Fibroblast of pulmonary artery (primary cell): ENCODE results near the gene ANKS3.
A peak's percentile ranks its signal among the peaks of the same experiment; 100 is the strongest.

ENCODE experiments used
- DNase-seq: peaks from one replicate; pipeline ENCODE4 v3.0.0-alpha.2; 2010; ENCODE audit warnings: low read depth
- H3K4me3 ChIP-seq: replicated peaks from 2 replicates; pipeline ENCODE4 v1.5.1; 2011; ENCODE audit warnings: low read depth, mild to moderate bottlenecking, control low read depth, low read length, moderate library complexity
- TF ChIP-seq, protein P1 (sequence below): IDR thresholded peaks from 2 replicates; pipeline ENCODE4 v1.5.1; 2011; ENCODE audit warnings: mild to moderate bottlenecking, control low read depth, low read length, inconsistent platforms; ENCODE audit errors: missing control alignments

ANKS3 gene

DNA sequence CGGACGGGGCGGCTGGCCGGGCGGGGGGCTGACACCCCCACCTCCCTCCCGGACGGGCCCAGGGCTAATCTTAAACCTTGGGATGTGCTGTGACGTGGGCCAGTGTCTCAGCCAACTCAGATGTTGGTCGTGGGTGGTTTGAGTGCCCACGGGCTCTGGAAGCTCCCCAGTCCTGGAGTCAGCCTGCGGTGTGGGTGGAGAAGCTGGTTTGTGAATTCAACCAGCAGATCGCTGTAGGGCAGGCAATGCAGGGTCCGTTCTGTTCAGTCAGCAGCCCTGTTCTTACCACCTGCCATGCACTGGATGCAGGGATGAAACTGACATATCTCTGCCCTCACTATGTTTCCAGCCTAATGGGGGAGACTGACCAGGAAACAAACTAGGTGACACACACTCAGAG, 40.9 kb upstream of the ANKS3 start:
- H3K4me3 ChIP-seq = no peak overlapping the region
- TF ChIP-seq, protein P1, sequence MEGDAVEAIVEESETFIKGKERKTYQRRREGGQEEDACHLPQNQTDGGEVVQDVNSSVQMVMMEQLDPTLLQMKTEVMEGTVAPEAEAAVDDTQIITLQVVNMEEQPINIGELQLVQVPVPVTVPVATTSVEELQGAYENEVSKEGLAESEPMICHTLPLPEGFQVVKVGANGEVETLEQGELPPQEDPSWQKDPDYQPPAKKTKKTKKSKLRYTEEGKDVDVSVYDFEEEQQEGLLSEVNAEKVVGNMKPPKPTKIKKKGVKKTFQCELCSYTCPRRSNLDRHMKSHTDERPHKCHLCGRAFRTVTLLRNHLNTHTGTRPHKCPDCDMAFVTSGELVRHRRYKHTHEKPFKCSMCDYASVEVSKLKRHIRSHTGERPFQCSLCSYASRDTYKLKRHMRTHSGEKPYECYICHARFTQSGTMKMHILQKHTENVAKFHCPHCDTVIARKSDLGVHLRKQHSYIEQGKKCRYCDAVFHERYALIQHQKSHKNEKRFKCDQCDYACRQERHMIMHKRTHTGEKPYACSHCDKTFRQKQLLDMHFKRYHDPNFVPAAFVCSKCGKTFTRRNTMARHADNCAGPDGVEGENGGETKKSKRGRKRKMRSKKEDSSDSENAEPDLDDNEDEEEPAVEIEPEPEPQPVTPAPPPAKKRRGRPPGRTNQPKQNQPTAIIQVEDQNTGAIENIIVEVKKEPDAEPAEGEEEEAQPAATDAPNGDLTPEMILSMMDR = no peak
- DNase-seq = no peak

DNA sequence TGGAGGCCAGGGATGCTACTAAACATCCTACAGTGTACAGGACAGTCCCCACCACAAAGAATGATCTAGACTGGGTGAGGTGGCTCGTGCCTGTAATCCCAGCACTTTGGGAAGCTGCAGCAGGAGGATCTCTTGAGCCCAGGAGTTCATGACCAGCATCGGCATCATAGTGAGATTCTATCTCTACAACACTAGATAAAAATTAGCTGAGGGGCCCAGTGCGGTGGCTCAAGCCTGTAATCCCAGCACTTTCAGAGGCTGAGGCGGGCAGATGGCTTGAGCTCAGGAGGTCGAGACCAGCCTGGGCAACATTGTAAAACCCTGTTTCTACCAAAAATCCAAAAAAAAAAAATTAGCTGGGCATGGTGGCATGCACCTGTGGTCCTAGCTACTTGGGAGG, 38.3 kb upstream of the ANKS3 start:
- DNase-seq = no peak
- H3K4me3 ChIP-seq = no peak overlapping the region
- TF ChIP-seq, protein P1 = no peak

DNA sequence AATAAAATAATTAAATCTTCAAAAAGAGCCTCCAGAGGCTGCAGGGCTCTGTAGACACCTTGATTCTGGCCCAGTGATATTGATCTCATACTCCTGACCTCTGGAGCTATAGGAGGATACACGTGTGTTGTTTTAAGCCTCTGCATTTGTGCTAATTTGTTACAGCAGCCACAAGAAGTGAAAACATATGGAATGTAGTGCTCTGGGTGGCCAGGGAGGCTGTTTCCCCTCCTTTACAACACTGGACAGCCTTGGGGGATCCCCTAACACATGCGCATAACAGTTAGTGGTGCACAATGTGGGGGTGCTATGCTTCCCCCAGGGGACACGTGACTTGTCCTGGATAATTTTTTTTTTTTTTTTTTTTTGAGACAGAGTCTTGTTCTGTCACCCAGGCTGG, 37.6 kb upstream of the ANKS3 start:
- TF ChIP-seq, protein P1 = no peak
- H3K4me3 ChIP-seq = no peak overlapping the region
- DNase-seq = no peak

DNA sequence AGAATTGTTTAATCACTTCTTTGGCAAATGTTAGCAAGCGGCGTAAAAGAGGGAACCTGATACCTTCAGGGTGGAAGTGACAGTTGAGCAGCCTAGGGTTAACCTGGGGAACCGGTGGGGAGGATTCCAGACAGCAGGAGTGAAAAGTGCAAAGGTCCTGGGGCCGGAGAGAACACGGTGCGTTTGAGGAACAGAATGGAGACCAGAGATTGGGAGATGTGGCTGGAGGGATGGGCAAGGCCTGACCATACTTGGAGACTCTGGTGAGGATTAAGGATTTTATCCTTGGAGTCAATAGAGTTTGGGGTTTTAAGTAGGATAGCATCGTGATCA, 35.2 kb upstream of the ANKS3 start:
- H3K4me3 ChIP-seq = peak overlapping the region; percentile 70
- TF ChIP-seq, protein P1 = no peak
- DNase-seq = no peak

DNA sequence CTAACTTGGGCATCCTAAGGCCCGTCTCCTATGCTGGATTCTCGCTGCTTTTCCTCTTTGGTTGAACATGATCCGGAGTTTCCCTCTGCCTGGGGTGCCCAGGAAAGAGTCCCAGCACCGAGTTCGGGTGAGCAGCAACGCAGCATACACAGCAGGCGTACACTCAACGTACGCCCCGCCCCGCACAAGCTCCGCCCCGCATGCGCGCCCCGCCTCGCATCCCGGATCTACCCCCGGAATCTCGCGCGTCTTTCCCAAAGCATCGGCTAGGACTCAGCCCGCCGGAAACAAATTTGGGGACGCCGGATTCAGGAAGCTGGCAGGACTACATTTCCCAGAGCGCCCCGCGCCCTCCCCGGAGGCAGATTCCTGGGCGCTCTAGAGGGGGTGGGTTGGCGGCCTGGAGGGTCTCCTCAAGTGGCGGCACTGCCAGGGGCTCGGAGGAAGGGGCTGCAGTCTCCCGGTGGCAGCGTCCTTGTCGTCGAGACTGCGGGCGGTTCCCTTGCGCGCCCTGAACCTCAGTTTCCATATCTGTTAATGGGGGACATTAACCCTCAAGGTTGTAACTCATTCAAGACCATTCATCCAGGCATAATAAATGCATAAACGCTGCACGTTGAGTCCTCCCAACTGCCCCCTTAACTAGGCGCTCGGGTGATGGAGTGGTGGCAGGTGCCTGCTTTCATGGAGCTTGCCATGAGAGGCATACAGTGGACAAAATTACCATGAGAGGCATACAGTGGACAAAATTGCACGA, 34.7 kb upstream of the ANKS3 start:
- peak; percentile 95 for DNase-seq
- TF ChIP-seq, protein P1 = no peak
- peak overlapping the region; percentile 70 for H3K4me3 ChIP-seq

DNA sequence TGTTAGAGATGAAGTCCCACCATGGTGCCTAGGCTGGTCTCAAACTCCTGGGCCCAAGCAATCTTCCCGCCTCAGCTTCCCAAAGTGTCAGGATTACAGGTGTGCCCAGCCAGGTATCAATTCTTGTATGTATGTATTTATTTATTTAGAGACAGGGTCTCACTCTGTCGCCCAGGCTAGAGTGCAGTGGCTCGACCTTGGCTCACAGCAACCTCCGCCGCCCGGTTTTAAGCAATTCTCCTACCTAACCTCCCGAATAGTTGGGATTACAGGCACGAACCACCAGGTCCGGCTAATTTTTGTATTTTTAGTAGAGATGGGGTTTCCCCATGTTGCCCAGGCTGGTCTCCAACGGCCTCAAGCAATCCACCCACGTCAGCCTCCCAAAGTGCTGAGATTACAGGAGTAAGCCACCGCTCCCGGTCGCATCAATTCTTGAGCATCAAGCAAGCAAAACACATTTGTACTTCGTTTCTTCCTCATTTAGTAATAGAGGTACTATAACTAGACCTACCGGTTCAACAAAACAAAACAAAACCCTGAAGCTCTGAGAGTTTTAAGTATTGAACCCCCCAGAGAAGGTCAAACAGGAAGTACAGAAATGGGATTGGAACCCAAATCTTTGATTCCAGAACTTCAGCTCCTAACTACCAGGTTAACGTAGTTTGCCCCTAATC, 33.9 kb upstream of the ANKS3 start:
- TF ChIP-seq, protein P1 = no peak
- DNase-seq = peak; percentile 26
- peak overlapping the region; percentile 70 for H3K4me3 ChIP-seq
